ENCODE measurements around the gene TMEM8B. TPM values are rescaled to one million over a fixed set of nuclear protein-coding genes. Genes with fewer than 3 reads are reported as not detected.

The TMEM8B gene
- total and polyA plus RNA-seq, 4 donors = 6.8 to 31.2 (median 18.5) TPM

- no peak for ATAC-seq (ENCODE audit: low FRiP score)
These were observed 24.1 kb downstream of the TMEM8B start for GRCh38 chr9:35852876-35853865.

GRCh38 chr9:35854091-35854762 lies 25.2 kb downstream of the TMEM8B start:
- intact Hi-C loops (cut with DNase I) = no loop called here
- 88 to 90% methylated on average over 7 of the region's 7 CpGs for WGBS, 2 donors
- H3K27me3 ChIP-seq (ENCODE audit: control insufficient read depth in 1 of 2, insufficient read depth in 2 of 2, low read length in 1 of 2) = no peaks in the 10 kb centered on the region
- no peaks in the 10 kb centered on the region for H3K4me1 ChIP-seq (ENCODE audit: control insufficient read depth in 1 of 2, insufficient read depth in 2 of 2, low read length in 2 of 2)
- H3K36me3 ChIP-seq (ENCODE audit: control insufficient read depth in 1 of 2, insufficient read depth in 2 of 2, low read length in 1 of 2) = peaks cover 0 to 1% of the 10 kb centered on the region in 2 donors
- no peak overlapping the region for H3K4me3 ChIP-seq (ENCODE audit: low read length in 2 of 2)
- no peaks in the 10 kb centered on the region for H3K9me3 ChIP-seq (ENCODE audit: control insufficient read depth, low read length)
- ATAC-seq (ENCODE audit: low FRiP score) = no peak
- no peak overlapping the region for H3K27ac ChIP-seq (ENCODE audit: low read depth in 1 of 2, low read length in 2 of 2)
- no peak for DNase-seq

More at GRCh38 chr9:35852876-35853865, 24.1 kb downstream of the TMEM8B start:
- no peaks in the 10 kb centered on the region for H3K9me3 ChIP-seq (ENCODE audit: control insufficient read depth, low read length)
- DNase-seq = no peak
- intact Hi-C loops (cut with DNase I) = no loop called here
- H3K27ac ChIP-seq (ENCODE audit: low read depth in 1 of 2, low read length in 2 of 2) = no peak overlapping the region
- WGBS, 2 donors = 90 to 91% methylated on average over 25 of the region's 25 CpGs
- H3K4me1 ChIP-seq (ENCODE audit: control insufficient read depth in 1 of 2, insufficient read depth in 2 of 2, low read length in 2 of 2) = no peaks in the 10 kb centered on the region
- no peak overlapping the region for H3K4me3 ChIP-seq (ENCODE audit: low read length in 2 of 2)
- peaks cover 0 to 1% of the 10 kb centered on the region in 2 donors for H3K36me3 ChIP-seq (ENCODE audit: control insufficient read depth in 1 of 2, insufficient read depth in 2 of 2, low read length in 1 of 2)
- no peaks in the 10 kb centered on the region for H3K27me3 ChIP-seq (ENCODE audit: control insufficient read depth in 1 of 2, insufficient read depth in 2 of 2, low read length in 1 of 2)

- no peak for ATAC-seq (ENCODE audit: low FRiP score)
- WGBS, 2 donors = 75 to 76% methylated on average over 3 of the region's 3 CpGs
- intact Hi-C loops (cut with DNase I) = no loop called here
- Histone ChIP-seq H3K4me3 (ENCODE audit: low read length in 2 of 2) (no peak overlapping the region), H3K9me3 (ENCODE audit: control insufficient read depth, low read length) (no peaks in the 10 kb centered on the region), H3K27ac (ENCODE audit: low read depth in 1 of 2, low read length in 2 of 2) (no peak overlapping the region), H3K4me1 (ENCODE audit: control insufficient read depth in 1 of 2, insufficient read depth in 2 of 2, low read length in 2 of 2) (no peaks in the 10 kb centered on the region), H3K27me3 (ENCODE audit: control insufficient read depth in 1 of 2, insufficient read depth in 2 of 2, low read length in 1 of 2) (no peaks in the 10 kb centered on the region), H3K36me3 (ENCODE audit: control insufficient read depth in 1 of 2, insufficient read depth in 2 of 2, low read length in 1 of 2) (peaks cover 0 to 1% of the 10 kb centered on the region in 2 donors)
- no peak for DNase-seq
These were observed 27.2 kb downstream of the TMEM8B start for GRCh38 chr9:35856206-35856605.

GRCh38 chr9:35856882-35857281 lies 27.9 kb downstream of the TMEM8B start:
- Histone ChIP-seq H3K4me3 (ENCODE audit: low read length in 2 of 2) (no peak overlapping the region), H3K9me3 (ENCODE audit: control insufficient read depth, low read length) (no peaks in the 10 kb centered on the region), H3K27ac (ENCODE audit: low read depth in 1 of 2, low read length in 2 of 2) (no peak overlapping the region), H3K36me3 (ENCODE audit: control insufficient read depth in 1 of 2, insufficient read depth in 2 of 2, low read length in 1 of 2) (peaks cover 0 to 1% of the 10 kb centered on the region in 2 donors), H3K27me3 (ENCODE audit: control insufficient read depth in 1 of 2, insufficient read depth in 2 of 2, low read length in 1 of 2) (no peaks in the 10 kb centered on the region), H3K4me1 (ENCODE audit: control insufficient read depth in 1 of 2, insufficient read depth in 2 of 2, low read length in 2 of 2) (no peaks in the 10 kb centered on the region)
- ATAC-seq (ENCODE audit: low FRiP score) (no peak), DNase-seq (no peak)
- WGBS, 2 donors = 84 to 85% methylated on average over 5 of the region's 5 CpGs
- intact Hi-C loops (cut with DNase I) = no loop called here

- WGBS, 2 donors = 66 to 78% methylated on average over 5 of the region's 5 CpGs
- no peak for ATAC-seq (ENCODE audit: low FRiP score)
- intact Hi-C loops (cut with DNase I) = no loop called here
These were observed 29.4 kb downstream of the TMEM8B start for GRCh38 chr9:35858458-35858857.

GRCh38 chr9:35859310-35859989 lies 30.4 kb downstream of the TMEM8B start:
- H3K27ac ChIP-seq (ENCODE audit: low read depth in 1 of 2, low read length in 2 of 2) = no peak overlapping the region
- H3K27me3 ChIP-seq (ENCODE audit: control insufficient read depth in 1 of 2, insufficient read depth in 2 of 2, low read length in 1 of 2) = no peaks in the 10 kb centered on the region
- H3K4me3 ChIP-seq (ENCODE audit: low read length in 2 of 2) = no peak overlapping the region
- DNase-seq (no peak), ATAC-seq (ENCODE audit: low FRiP score) (no peak)
- H3K36me3 ChIP-seq (ENCODE audit: control insufficient read depth in 1 of 2, insufficient read depth in 2 of 2, low read length in 1 of 2) = no peaks in the 10 kb centered on the region
- no peaks in the 10 kb centered on the region for H3K9me3 ChIP-seq (ENCODE audit: control insufficient read depth, low read length)
- intact Hi-C loops (cut with DNase I) = no loop called here
- H3K4me1 ChIP-seq (ENCODE audit: control insufficient read depth in 1 of 2, insufficient read depth in 2 of 2, low read length in 2 of 2) = no peaks in the 10 kb centered on the region
- WGBS, 2 donors = 45 to 53% methylated on average over 16 of the region's 16 CpGs

More at GRCh38 chr9:35858458-35858857, 29.4 kb downstream of the TMEM8B start:
- Histone ChIP-seq H3K27me3 (ENCODE audit: control insufficient read depth in 1 of 2, insufficient read depth in 2 of 2, low read length in 1 of 2) (no peaks in the 10 kb centered on the region), H3K27ac (ENCODE audit: low read depth in 1 of 2, low read length in 2 of 2) (no peak overlapping the region), H3K4me1 (ENCODE audit: control insufficient read depth in 1 of 2, insufficient read depth in 2 of 2, low read length in 2 of 2) (no peaks in the 10 kb centered on the region), H3K4me3 (ENCODE audit: low read length in 2 of 2) (no peak overlapping the region), H3K36me3 (ENCODE audit: control insufficient read depth in 1 of 2, insufficient read depth in 2 of 2, low read length in 1 of 2) (no peaks in the 10 kb centered on the region), H3K9me3 (ENCODE audit: control insufficient read depth, low read length) (no peaks in the 10 kb centered on the region)
- DNase-seq = no peak

- 37 to 52% methylated on average over 3 of the region's 3 CpGs for WGBS, 2 donors
- H3K36me3 ChIP-seq (ENCODE audit: control insufficient read depth in 1 of 2, insufficient read depth in 2 of 2, low read length in 1 of 2) = no peaks in the 10 kb centered on the region
- ATAC-seq (ENCODE audit: low FRiP score) (no peak), DNase-seq (no peak)
- H3K27me3 ChIP-seq (ENCODE audit: control insufficient read depth in 1 of 2, insufficient read depth in 2 of 2, low read length in 1 of 2) = no peaks in the 10 kb centered on the region
- no peaks in the 10 kb centered on the region for H3K9me3 ChIP-seq (ENCODE audit: control insufficient read depth, low read length)
- H3K27ac ChIP-seq (ENCODE audit: low read depth in 1 of 2, low read length in 2 of 2) = no peak overlapping the region
- no peak overlapping the region for H3K4me3 ChIP-seq (ENCODE audit: low read length in 2 of 2)
- H3K4me1 ChIP-seq (ENCODE audit: control insufficient read depth in 1 of 2, insufficient read depth in 2 of 2, low read length in 2 of 2) = no peaks in the 10 kb centered on the region
- intact Hi-C loops (cut with DNase I) = no loop called here
These were observed 30.9 kb downstream of the TMEM8B start for GRCh38 chr9:35859990-35860339.

- no peaks in the 10 kb centered on the region for H3K9me3 ChIP-seq (ENCODE audit: control insufficient read depth, low read length)
- no peak for DNase-seq
- ATAC-seq (ENCODE audit: low FRiP score) = no peak
- WGBS, 2 donors = 62% methylated on average over 12 of the region's 12 CpGs
- H3K27ac ChIP-seq (ENCODE audit: low read depth in 1 of 2, low read length in 2 of 2) = no peak overlapping the region
- H3K4me1 ChIP-seq (ENCODE audit: control insufficient read depth in 1 of 2, insufficient read depth in 2 of 2, low read length in 2 of 2) = no peaks in the 10 kb centered on the region
- H3K27me3 ChIP-seq (ENCODE audit: control insufficient read depth in 1 of 2, insufficient read depth in 2 of 2, low read length in 1 of 2) = no peaks in the 10 kb centered on the region
- H3K36me3 ChIP-seq (ENCODE audit: control insufficient read depth in 1 of 2, insufficient read depth in 2 of 2, low read length in 1 of 2) = no peaks in the 10 kb centered on the region
- intact Hi-C loops (cut with DNase I) = no loop called here
- no peak overlapping the region for H3K4me3 ChIP-seq (ENCODE audit: low read length in 2 of 2)
These were observed 32.3 kb downstream of the TMEM8B start for GRCh38 chr9:35861161-35861897.

All from aorta (tissue), 5 donors.